Spleen (tissue), 11 donors: ENCODE results near the gene OXT. TPM values are rescaled to one million over a fixed set of nuclear protein-coding genes. Genes with fewer than 3 reads are reported as not detected.
A peak's percentile ranks its signal among the peaks of the same experiment; 100 is the strongest.
"Not testable (repeated sequence)": the region's sequence is repeated elsewhere in the genome, so short reads cannot be mapped to it uniquely, and the experiment has no call there.

Experiments used
- DNase-seq: peaks from one replicate; pipeline ENCODE4 v3.0.0-alpha.2; 2020
- H3K27ac ChIP-seq, 8 donors: fragments of 200-600 bp; sonication (generic) in 7 of 8; 1 replicate in 4 of 8; 2 replicates in 4 of 8; pipeline versions ENCODE4 v1.5.0 to v1.8.0; 2016 to 2021; ENCODE audit warnings: inconsistent platforms in 4 of 8, mild to moderate bottlenecking in 4 of 8, moderate library complexity in 1 of 8
- H3K27me3 ChIP-seq, 7 donors: fragments of 200-600 bp; sonication (generic) in 6 of 7; replicated peaks in 1 of 7; 1 replicate in 4 of 7; 2 replicates in 3 of 7; pipeline versions ENCODE4 v1.5.0 to v1.8.0; 2016 to 2021; ENCODE audit warnings: inconsistent platforms in 3 of 7, mild to moderate bottlenecking in 1 of 7
- H3K36me3 ChIP-seq, 6 donors: fragments of 200-600 bp; sonication (generic) in 5 of 6; 1 replicate in 4 of 6; 2 replicates in 2 of 6; pipeline versions ENCODE4 v1.5.0 to v1.8.0; 2016 to 2021; ENCODE audit warnings: inconsistent platforms in 2 of 6
- H3K4me1 ChIP-seq, 6 donors: fragments of 200-600 bp; sonication (generic) in 5 of 6; 1 replicate in 3 of 6; 2 replicates in 3 of 6; pipeline versions ENCODE4 v1.5.0 to v1.8.0; 2016 to 2021; ENCODE audit warnings: inconsistent platforms in 3 of 6
- H3K4me3 ChIP-seq, 8 donors: fragments of 200-600 bp; sonication (generic) in 7 of 8; 1 replicate in 4 of 8; 2 replicates in 4 of 8; pipeline versions ENCODE4 v1.5.0 to v1.8.0; 2016 to 2021; ENCODE audit warnings: inconsistent platforms in 4 of 8, mild to moderate bottlenecking in 4 of 8, moderate library complexity in 2 of 8
- H3K9me3 ChIP-seq, 8 donors: fragments of 200-600 bp; sonication (generic) in 7 of 8; 1 replicate in 4 of 8; 2 replicates in 4 of 8; pipeline versions ENCODE4 v1.5.0 to v1.8.0; 2016 to 2021; ENCODE audit warnings: inconsistent platforms in 4 of 8
- CTCF ChIP-seq, 11 experiments: fragments of 200-600 bp in 7 of 11; fragments of 450-650 bp in 4 of 11; sonication (generic) in 4 of 11; IDR thresholded peaks in 8 of 11; conservative IDR thresholded peaks in 3 of 11; 1 replicate in 7 of 11; 2 replicates in 4 of 11; pipeline versions ENCODE4 v1.4.0 to v1.8.0; 2016 to 2021; ENCODE audit warnings: antibody characterized with exemption in 11 of 11, inconsistent platforms in 4 of 11, mild to moderate bottlenecking in 1 of 11
- POLR2A ChIP-seq, 3 donors: fragments of 450-650 bp; IDR thresholded peaks; one replicate each; pipeline ENCODE4 v1.5.1; 2017; ENCODE audit warnings: antibody characterized with exemption in 3 of 3, mild to moderate bottlenecking in 1 of 3
- POLR2AphosphoS5 ChIP-seq, 3 donors: sonication (generic); formaldehyde crosslinking; IDR thresholded peaks; one replicate each; pipeline ENCODE4 v1.5.1; 2017; ENCODE audit warnings: antibody characterized with exemption in 3 of 3
- WGBS, 5 donors: extraction: QIAGEN DNeasy Blood & Tissue Kit in 3 of 5; methylation state at CpG; one replicate each; pipeline versions ENCODE4 v1.1.5 to v1.1.7; 2013 to 2018; 5-methylcytosine and 5-hydroxymethylcytosine counted together
- intact Hi-C: fragments of 100-400 bp; cut with DNase I; formaldehyde crosslinking; loops from one replicate; pipeline ENCODE4 v1.15.0; 2023; ENCODE audit warnings: low total_unique reads
- polyA plus RNA-seq, 3 donors: library from polyadenylated mRNA; stranded (reverse); fragments of 200-250 nt; gene quantifications; one replicate each; pipeline ENCODE4 v1.2.1, GENCODE V29; 2013
- total RNA-seq, 7 donors: library from RNA; depleted of rRNA in 3 of 7; stranded (reverse); fragments of >200 nt in 3 of 7; fragmentation: NEBNext Ultra II Directional in 4 of 7; extraction: Animal tissue kit (Norgen Biotek cat#: 25700) in 4 of 7; gene quantifications; one replicate each; pipeline versions ENCODE4 v1.1.0 to v1.2.1, GENCODE V29; 2016 to 2021
- donor health status: healthy with polysubstance abuse.
- donor health status: DM: no; HTN: no; CAD: no; lungs with moderate emphysema.
- donor health status: DM: no; HTN: no; CAD: no.
- donor health status: Bipolar disorder and iron deficiency.
- donor health status: healthy.
- donor health status: DM: no; HTN: no; CAD: no.
- donor health status: DM: yes; HTN: yes; CAD: no.

OXT gene
- total and polyA plus RNA-seq, 10 donors: 0.68 to 1.00 TPM; not detected in 8

GRCh38 chr20:3059489-3059888 is 11.9 kb upstream of the OXT start:
- no peaks in the 10 kb centered on the region for H3K36me3 ChIP-seq
- H3K27me3 ChIP-seq: no peaks in the 10 kb centered on the region
- peak; percentile 30 for DNase-seq
- H3K9me3 ChIP-seq: no peaks in the 10 kb centered on the region
- H3K27ac ChIP-seq: no peak overlapping the region
- H3K4me3 ChIP-seq: no peak overlapping the region
- no peaks in the 10 kb centered on the region for H3K4me1 ChIP-seq
- WGBS, 5 donors: 83 to 100% (median 87%) methylated on average over 1 to 3 of the region's 3 CpGs
- TF ChIP-seq POLR2A (IDR thresholded peaks at IDR 0.05): no peak
- no peak for TF ChIP-seq CTCF (IDR thresholded peaks at IDR 0.05 in 8 of 11, conservative IDR thresholded peaks at IDR 0.05 in 3 of 11)
- TF ChIP-seq POLR2AphosphoS5 (IDR thresholded peaks at IDR 0.05): no peak
- intact Hi-C loops: loop anchor here (10.0 kb wide), 1 partner anchor 255 kb away; no protein-coding TSS in a partner anchor

GRCh38 chr20:3064119-3064518 is 7.3 kb upstream of the OXT start:
- H3K9me3 ChIP-seq, H3K4me1 ChIP-seq, H3K27ac ChIP-seq, intact Hi-C loops, H3K27me3 ChIP-seq, H3K36me3 ChIP-seq, H3K4me3 ChIP-seq: not testable (repeated sequence)
- DNase-seq: peak; percentile 30
- 74 to 85% (median 82%) methylated on average over 6 of the region's 6 CpGs for WGBS, 5 donors

- WGBS, 5 donors: 78 to 88% (median 82%) methylated on average over 23 of the region's 23 CpGs
- Histone ChIP-seq H3K4me1 (peaks cover 0 to 17% (median 14%) of the 10 kb centered on the region in 6 donors), H3K27me3 (peaks cover 0 to 19% (median 14%) of the 10 kb centered on the region in 7 donors), H3K9me3 (no peaks in the 10 kb centered on the region), H3K4me3 (no peak overlapping the region), H3K27ac (no peak overlapping the region), H3K36me3 (no peaks in the 10 kb centered on the region)
- intact Hi-C loops: no loop called here
- TF ChIP-seq POLR2AphosphoS5 (IDR thresholded peaks at IDR 0.05) (no peak), CTCF (IDR thresholded peaks at IDR 0.05 in 8 of 11, conservative IDR thresholded peaks at IDR 0.05 in 3 of 11) (no peak), POLR2A (IDR thresholded peaks at IDR 0.05) (no peak)
- DNase-seq: peak; percentile 21
These were observed 4.0 kb upstream of the OXT start for GRCh38 chr20:3067139-3068014.

- no peak overlapping the region for H3K4me3 ChIP-seq
- intact Hi-C loops: no loop called here
- no peak overlapping the region for H3K27ac ChIP-seq
- no peaks in the 10 kb centered on the region for H3K36me3 ChIP-seq
- no peaks in the 10 kb centered on the region for H3K9me3 ChIP-seq
- peaks cover 0 to 22% (median 16%) of the 10 kb centered on the region in 6 donors for H3K4me1 ChIP-seq
- H3K27me3 ChIP-seq: peaks cover 0 to 26% (median 19%) of the 10 kb centered on the region in 7 donors
- TF ChIP-seq POLR2AphosphoS5 (IDR thresholded peaks at IDR 0.05): no peak
- no peak for TF ChIP-seq CTCF (IDR thresholded peaks at IDR 0.05 in 8 of 11, conservative IDR thresholded peaks at IDR 0.05 in 3 of 11)
- TF ChIP-seq POLR2A (IDR thresholded peaks at IDR 0.05): no peak
- WGBS, 5 donors: 62 to 74% (median 67%) methylated on average over 7 to 8 of the region's 8 CpGs
- DNase-seq: peak; percentile 29
These were observed 3.3 kb upstream of the OXT start for GRCh38 chr20:3068075-3068474.
